AG10803 (cell line): ENCODE data around the gene B4GALT1.
"Not testable (repeated sequence)": the region's sequence is repeated elsewhere in the genome, so short reads cannot be mapped to it uniquely, and the experiment has no call there.

Source experiments
- DNase-seq: peaks from one replicate; pipeline ENCODE4 v3.0.0; 2010; ENCODE audit warnings: low read depth
- H3K4me3 ChIP-seq: 2 replicates; pipeline ENCODE4 v1.5.1; 2011; ENCODE audit warnings: mild to moderate bottlenecking, low read length, control low read depth
- TF ChIP-seq, protein P1 (sequence below): conservative IDR thresholded peaks from 2 replicates; pipeline ENCODE4 v1.5.1; 2011; ENCODE audit warnings: mild to moderate bottlenecking, low read length, control low read depth, inconsistent platforms

Gene B4GALT1

GRCh38 chr9:33092634-33093033 is 74.5 kb downstream of the B4GALT1 start:
- no peak overlapping the region for H3K4me3 ChIP-seq
- TF ChIP-seq, protein P1, sequence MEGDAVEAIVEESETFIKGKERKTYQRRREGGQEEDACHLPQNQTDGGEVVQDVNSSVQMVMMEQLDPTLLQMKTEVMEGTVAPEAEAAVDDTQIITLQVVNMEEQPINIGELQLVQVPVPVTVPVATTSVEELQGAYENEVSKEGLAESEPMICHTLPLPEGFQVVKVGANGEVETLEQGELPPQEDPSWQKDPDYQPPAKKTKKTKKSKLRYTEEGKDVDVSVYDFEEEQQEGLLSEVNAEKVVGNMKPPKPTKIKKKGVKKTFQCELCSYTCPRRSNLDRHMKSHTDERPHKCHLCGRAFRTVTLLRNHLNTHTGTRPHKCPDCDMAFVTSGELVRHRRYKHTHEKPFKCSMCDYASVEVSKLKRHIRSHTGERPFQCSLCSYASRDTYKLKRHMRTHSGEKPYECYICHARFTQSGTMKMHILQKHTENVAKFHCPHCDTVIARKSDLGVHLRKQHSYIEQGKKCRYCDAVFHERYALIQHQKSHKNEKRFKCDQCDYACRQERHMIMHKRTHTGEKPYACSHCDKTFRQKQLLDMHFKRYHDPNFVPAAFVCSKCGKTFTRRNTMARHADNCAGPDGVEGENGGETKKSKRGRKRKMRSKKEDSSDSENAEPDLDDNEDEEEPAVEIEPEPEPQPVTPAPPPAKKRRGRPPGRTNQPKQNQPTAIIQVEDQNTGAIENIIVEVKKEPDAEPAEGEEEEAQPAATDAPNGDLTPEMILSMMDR: no peak
- DNase-seq: no peak

DNA sequence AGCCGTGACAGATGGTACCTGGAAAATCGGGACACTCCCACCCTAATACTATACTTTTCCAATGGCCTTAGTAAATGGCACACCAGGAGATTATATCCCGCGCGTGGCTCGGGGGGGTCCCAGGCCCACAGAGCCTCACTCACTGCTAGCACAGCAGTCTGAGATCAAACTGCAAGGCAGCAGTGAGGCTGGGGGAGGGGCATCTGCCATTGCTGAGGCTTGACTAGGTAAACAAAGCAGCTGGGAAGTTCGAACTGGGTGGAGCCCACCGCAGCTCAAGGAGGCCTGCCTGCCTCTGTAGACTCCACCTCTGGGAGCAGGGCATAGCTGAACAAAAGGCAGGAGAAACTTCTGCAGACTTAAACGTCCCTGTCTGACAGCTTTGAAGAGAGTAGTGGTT is 81.5 kb downstream of the B4GALT1 start:
- not testable (repeated sequence) for DNase-seq, H3K4me3 ChIP-seq

GRCh38 chr9:33082538-33083326 is 84.4 kb downstream of the B4GALT1 start:
- no peak overlapping the region for H3K4me3 ChIP-seq
- DNase-seq: no peak
- TF ChIP-seq, protein P1: no peak

- TF ChIP-seq, protein P1: no peak
- no peak overlapping the region for H3K4me3 ChIP-seq
- DNase-seq: no peak
Observed at GRCh38 chr9:33082128-33082527, 85.0 kb downstream of the B4GALT1 start.

DNA sequence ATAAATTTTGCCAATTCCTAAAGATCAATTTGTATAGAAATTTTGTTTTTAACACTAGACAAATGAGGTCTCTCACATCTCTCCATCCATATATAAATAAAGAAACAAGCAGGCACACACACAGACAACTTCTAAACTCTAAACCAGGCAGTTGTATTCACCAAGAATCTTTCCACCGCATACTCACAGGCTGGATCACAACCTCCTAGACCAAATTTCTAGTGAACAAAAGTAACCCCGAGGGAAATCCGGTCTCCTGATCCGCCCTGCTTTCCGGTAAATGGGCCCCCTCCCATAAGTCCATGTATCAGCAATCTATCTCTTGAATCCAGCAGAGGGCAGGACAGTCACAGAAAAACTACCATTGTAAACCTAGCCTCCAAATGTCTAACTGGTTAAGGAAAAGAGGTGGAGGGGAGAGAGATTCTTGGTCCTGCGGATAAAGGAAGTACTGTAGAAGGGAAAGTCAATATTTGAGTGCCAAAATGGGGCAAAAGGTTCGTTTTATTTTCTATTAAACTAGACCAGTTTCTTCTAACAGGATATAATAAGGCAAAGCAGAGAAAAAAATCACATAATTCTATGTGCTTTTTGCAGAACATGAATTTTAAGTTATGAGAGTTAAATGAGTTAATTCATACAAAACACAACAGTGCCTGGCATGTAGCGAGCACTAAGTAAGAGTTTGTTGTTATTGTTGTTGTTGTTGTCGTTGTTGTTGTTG is 85.8 kb downstream of the B4GALT1 start:
- H3K4me3 ChIP-seq: no peak overlapping the region
- TF ChIP-seq, protein P1: peak; percentile 82
- DNase-seq: peak; percentile 84

DNA sequence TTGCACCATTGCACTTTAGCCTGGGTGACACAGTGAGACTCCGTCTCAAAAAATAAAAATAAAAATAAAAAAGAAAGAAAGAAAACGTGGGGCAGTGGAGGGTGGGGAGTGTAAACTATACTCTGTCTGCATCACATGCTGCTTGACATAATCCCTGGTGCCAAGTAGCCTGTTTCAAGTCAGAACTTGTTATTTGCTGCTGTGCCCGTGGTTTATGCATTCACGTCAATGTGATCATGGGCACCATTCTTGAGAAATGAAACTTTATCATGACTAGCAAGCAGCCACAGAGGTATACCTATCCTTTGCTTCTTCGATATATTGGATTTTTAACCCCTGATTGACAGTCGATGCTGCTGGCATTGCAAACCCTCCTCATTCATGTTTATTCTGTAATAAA is 86.6 kb downstream of the B4GALT1 start:
- TF ChIP-seq, protein P1: no peak
- H3K4me3 ChIP-seq: no peak overlapping the region
- DNase-seq: no peak

GRCh38 chr9:33076046-33077004 is 90.8 kb downstream of the B4GALT1 start, which contains the start of gene SMU1:
Gene SMU1, minus strand, starts transcription at chr9:33076674. Its CDS starts 66 bp downstream, at chr9:33076608.
- H3K4me3 ChIP-seq: peak within 1 kb of the TSS; percentile 98
- TF ChIP-seq, protein P1: no peak
- DNase-seq: peak; percentile 96
